ENCODE data around the gene DSTN.

The DSTN gene

DNA sequence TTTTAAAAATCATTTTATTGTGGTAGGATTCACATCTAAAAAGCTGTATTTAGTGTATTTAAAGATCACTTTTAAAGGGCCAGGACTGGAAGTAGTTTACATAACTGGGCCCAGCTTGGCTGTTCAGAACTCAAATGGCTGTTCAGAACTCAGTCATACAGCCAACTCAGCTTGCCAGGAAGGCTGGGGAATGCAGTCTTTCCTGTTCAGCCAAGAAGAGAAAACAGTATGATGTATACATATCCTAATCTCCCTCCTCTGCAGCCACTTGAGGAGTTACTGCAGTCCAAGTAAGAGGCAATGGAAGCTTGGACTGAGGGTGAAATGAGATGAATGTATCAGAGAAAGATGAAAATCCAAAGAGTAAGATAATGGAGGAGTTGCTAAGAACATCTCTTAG, 24.6 kb downstream of the DSTN start:
- Histone ChIP-seq H3K9me3 (no peaks in the 10 kb centered on the region), H3K27ac (peak overlapping the region; percentile 83 to 99), H3K27me3 (no peaks in the 10 kb centered on the region), H3K4me3 (peak overlapping the region in 1 of 2 donors; percentile 19), H3K4me1 (peaks cover 0 to 98% (median 84%) of the 10 kb centered on the region in 4 donors), H3K36me3 (peaks cover 5 to 9% (median 6%) of the 10 kb centered on the region in 3 donors)
- TF ChIP-seq, protein P1, sequence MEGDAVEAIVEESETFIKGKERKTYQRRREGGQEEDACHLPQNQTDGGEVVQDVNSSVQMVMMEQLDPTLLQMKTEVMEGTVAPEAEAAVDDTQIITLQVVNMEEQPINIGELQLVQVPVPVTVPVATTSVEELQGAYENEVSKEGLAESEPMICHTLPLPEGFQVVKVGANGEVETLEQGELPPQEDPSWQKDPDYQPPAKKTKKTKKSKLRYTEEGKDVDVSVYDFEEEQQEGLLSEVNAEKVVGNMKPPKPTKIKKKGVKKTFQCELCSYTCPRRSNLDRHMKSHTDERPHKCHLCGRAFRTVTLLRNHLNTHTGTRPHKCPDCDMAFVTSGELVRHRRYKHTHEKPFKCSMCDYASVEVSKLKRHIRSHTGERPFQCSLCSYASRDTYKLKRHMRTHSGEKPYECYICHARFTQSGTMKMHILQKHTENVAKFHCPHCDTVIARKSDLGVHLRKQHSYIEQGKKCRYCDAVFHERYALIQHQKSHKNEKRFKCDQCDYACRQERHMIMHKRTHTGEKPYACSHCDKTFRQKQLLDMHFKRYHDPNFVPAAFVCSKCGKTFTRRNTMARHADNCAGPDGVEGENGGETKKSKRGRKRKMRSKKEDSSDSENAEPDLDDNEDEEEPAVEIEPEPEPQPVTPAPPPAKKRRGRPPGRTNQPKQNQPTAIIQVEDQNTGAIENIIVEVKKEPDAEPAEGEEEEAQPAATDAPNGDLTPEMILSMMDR (IDR thresholded peaks at IDR 0.05): no peak
- intact Hi-C loops (cut with DNase I; ENCODE audit: low total_unique reads): no loop called here
- peak in 1 of 2 donors; percentile 73 for DNase-seq

DNA sequence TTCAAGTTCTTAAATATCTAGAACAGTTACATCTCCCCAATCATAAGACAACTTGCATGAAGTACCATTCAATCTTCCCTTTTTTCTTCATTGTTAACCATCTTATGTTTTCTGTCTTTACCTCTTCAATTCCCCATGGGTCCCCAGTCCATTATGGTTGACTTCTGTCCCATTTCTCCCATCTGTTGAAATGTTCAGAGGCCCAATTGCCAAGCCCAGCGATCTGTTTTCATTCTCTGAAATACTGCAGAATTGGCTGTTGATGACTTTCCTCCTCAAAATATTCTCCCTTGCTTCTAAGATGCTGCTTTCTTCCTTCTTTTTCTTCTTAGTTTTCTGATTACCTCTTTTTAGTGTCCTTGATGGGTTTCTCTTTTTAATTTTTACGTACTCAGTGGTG, 26.0 kb downstream of the DSTN start:
- no peak for DNase-seq
- Histone ChIP-seq H3K4me3 (peak overlapping the region in 1 of 2 donors; percentile 18), H3K36me3 (peaks cover 5 to 9% (median 6%) of the 10 kb centered on the region in 3 donors), H3K27me3 (no peaks in the 10 kb centered on the region), H3K4me1 (peaks cover 0 to 100% (median 84%) of the 10 kb centered on the region in 4 donors), H3K9me3 (no peaks in the 10 kb centered on the region), H3K27ac (peak overlapping the region; percentile 83 to 99)
- TF ChIP-seq, protein P1 (IDR thresholded peaks at IDR 0.05): no peak
- intact Hi-C loops (cut with DNase I; ENCODE audit: low total_unique reads): no loop called here

DNA sequence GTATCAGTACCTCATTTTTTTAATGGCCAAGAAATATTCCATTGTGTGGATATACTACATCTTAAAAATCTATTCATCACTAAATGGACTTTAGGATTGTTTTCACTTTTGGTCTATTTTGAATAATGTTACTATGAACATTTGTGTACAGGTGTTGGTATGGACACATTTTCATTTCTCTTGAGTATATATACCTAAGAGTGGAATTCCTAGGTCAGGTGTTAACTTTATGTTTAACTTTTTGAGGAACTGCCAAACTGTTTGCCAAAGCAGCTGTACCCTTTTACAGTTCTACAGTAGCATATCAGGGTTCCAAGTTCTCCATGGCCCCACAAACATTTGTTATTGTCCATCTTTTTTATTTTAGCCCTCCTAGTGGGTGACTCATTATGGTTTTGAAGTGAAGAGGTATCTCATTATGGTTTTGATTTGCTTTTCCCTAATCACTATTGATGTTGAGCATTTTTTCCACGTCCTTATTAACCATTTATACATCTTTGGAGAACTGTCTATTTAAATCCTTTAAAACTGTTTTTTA, 28.2 kb downstream of the DSTN start:
- Histone ChIP-seq H3K27me3 (no peaks in the 10 kb centered on the region), H3K4me3 (no peak overlapping the region), H3K27ac (peak overlapping the region in 1 of 2 donors; percentile 41), H3K9me3 (no peaks in the 10 kb centered on the region), H3K4me1 (peaks cover 0 to 100% (median 85%) of the 10 kb centered on the region in 4 donors), H3K36me3 (peaks cover 17 to 21% (median 18%) of the 10 kb centered on the region in 3 donors)
- intact Hi-C loops (cut with DNase I; ENCODE audit: low total_unique reads): no loop called here
- no peak for DNase-seq
- TF ChIP-seq, protein P1 (IDR thresholded peaks at IDR 0.05): no peak

DNA sequence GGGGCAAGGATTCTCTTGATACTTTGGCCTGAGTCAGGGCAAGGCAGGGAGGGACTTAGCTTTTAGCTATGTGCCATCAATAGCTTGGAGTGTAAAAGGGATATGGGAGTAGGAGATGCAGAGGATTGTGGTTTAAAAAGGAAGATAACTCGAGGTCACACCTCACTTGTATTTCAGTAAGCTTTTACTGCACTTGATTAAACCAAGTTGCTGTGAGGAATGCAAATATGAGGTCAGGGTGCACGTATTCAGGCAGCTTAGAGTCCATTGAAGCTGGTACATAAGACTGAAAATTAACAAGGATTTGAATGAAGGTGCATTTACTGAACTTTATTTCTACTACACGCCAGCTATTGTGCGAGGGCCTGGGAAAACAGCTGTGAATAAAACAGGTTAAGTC, 32.1 kb downstream of the DSTN start:
- intact Hi-C loops (cut with DNase I; ENCODE audit: low total_unique reads): no loop called here
- H3K4me1 ChIP-seq: peaks cover 0 to 100% (median 83%) of the 10 kb centered on the region in 4 donors
- H3K36me3 ChIP-seq: peaks cover 47 to 58% (median 49%) of the 10 kb centered on the region in 3 donors
- peak overlapping the region; percentile 50 to 95 for H3K27ac ChIP-seq
- H3K4me3 ChIP-seq: no peak overlapping the region
- no peaks in the 10 kb centered on the region for H3K9me3 ChIP-seq
- no peak for DNase-seq
- TF ChIP-seq, protein P1 (IDR thresholded peaks at IDR 0.05): no peak
- no peaks in the 10 kb centered on the region for H3K27me3 ChIP-seq

DNA sequence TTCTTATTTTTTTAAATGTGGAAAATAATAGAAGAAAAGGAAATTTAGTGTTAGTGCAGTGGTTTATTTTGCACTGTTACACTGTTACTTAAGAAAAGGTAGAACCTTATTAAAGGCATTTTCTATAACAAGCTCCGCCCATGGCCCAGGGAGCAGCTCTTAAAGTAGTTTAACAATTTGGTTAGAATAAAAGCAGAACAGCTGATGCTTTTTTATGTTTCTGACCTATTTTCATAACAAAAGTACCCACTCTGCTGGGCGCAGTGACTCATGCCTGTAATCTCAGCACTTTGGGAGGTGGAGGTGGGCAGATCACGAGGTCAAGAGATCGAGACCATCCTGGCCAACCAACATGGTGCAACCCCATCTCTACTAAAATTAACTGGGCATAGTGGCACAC, 32.6 kb downstream of the DSTN start:
- Histone ChIP-seq H3K27me3 (no peaks in the 10 kb centered on the region), H3K4me3 (peak overlapping the region in 1 of 2 donors; percentile 8), H3K36me3 (peaks cover 53 to 63% (median 54%) of the 10 kb centered on the region in 3 donors), H3K4me1 (peaks cover 0 to 100% (median 83%) of the 10 kb centered on the region in 4 donors), H3K27ac (peak overlapping the region; percentile 50 to 95), H3K9me3 (no peaks in the 10 kb centered on the region)
- TF ChIP-seq, protein P1 (IDR thresholded peaks at IDR 0.05): no peak
- no peak for DNase-seq
- intact Hi-C loops (cut with DNase I; ENCODE audit: low total_unique reads): no loop called here
